NCI-H2107 treated with DMSO at 0.1 percent for 48 hours (cell line): Measurements from ENCODE around the gene RAB17.
"Not testable (repeated sequence)": the region's sequence is repeated elsewhere in the genome, so short reads cannot be mapped to it uniquely, and the experiment has no call there.

Experiments
- DNase-seq: peaks from one replicate; lab custom pipeline; 2025; ENCODE audit not compliant: unreplicated experiment; lab: John Stamatoyannopoulos, UW

Gene RAB17

GRCh38 chr2:237600205-237600846, 9.8 kb upstream of the RAB17 start:
- no peak for DNase-seq

GRCh38 chr2:237599465-237600110, 9.1 kb upstream of the RAB17 start:
- no peak for DNase-seq

GRCh38 chr2:237598468-237599208, 8.1 kb upstream of the RAB17 start:
- DNase-seq, result no peak

GRCh38 chr2:237597196-237598145, 6.9 kb upstream of the RAB17 start:
- no peak for DNase-seq

- DNase-seq, result no peak
Measured at GRCh38 chr2:237596520-237597195, 6.1 kb upstream of the RAB17 start.

GRCh38 chr2:237595829-237596519, 5.4 kb upstream of the RAB17 start:
- not testable (repeated sequence) for DNase-seq

- no peak for DNase-seq
Measured at GRCh38 chr2:237594514-237594871, 4.0 kb upstream of the RAB17 start.

- no peak for DNase-seq
Measured at GRCh38 chr2:237593596-237594320, 3.2 kb upstream of the RAB17 start.

- DNase-seq, result no peak
Measured at GRCh38 chr2:237593036-237593435, 2.5 kb upstream of the RAB17 start.

- DNase-seq, result no peak
Measured at GRCh38 chr2:237592425-237592980, 2.0 kb upstream of the RAB17 start.

GRCh38 chr2:237591141-237591881, 777 bp upstream of the RAB17 start:
- no peak for DNase-seq

- no peak for DNase-seq
Measured at GRCh38 chr2:237588044-237588696, 2.4 kb downstream of the RAB17 start.

GRCh38 chr2:237585590-237586221, 4.8 kb downstream of the RAB17 start:
- DNase-seq, result no peak

- no peak for DNase-seq
Measured at GRCh38 chr2:237583385-237584295, 6.9 kb downstream of the RAB17 start.

- DNase-seq, result peak; percentile 60
Measured at GRCh38 chr2:237581751-237582746, 8.5 kb downstream of the RAB17 start.
